Trophoblast cell (in vitro differentiated cells and primary cell): ENCODE results near the gene ATOSB.

Experiments used
- DNase-seq, 2 donors: peaks; one replicate each; pipeline ENCODE4 v3.0.0-alpha.2; 2016
- H2AFZ ChIP-seq: 2 replicates; pipeline ENCODE4 v1.6.1; 2013; ENCODE audit warnings: low read length, moderate library complexity, mild to moderate bottlenecking; ENCODE audit not compliant: insufficient read depth, poor library complexity
- H2AK5ac ChIP-seq: 2 replicates; pipeline ENCODE4 v1.6.1; 2013; ENCODE audit warnings: mild to moderate bottlenecking, low read length
- H2BK120ac ChIP-seq: 2 replicates; pipeline ENCODE4 v1.6.1; 2013; ENCODE audit warnings: low read length, mild to moderate bottlenecking, moderate library complexity; ENCODE audit not compliant: insufficient read depth, poor library complexity
- H2BK12ac ChIP-seq: 2 replicates; pipeline ENCODE4 v1.6.1; 2013; ENCODE audit warnings: mild to moderate bottlenecking, low read length, moderate library complexity
- H2BK5ac ChIP-seq: 2 replicates; pipeline ENCODE4 v1.6.1; 2013; ENCODE audit warnings: low read length, low read depth, moderate library complexity, mild to moderate bottlenecking; ENCODE audit not compliant: poor library complexity
- H3K14ac ChIP-seq: 2 replicates; pipeline ENCODE4 v1.6.1; 2013; ENCODE audit warnings: mild to moderate bottlenecking, low read length
- H3K18ac ChIP-seq: 2 replicates; pipeline ENCODE4 v1.6.1; 2013; ENCODE audit warnings: mild to moderate bottlenecking, low read length
- H3K23ac ChIP-seq: 2 replicates; pipeline ENCODE4 v1.6.1; 2013; ENCODE audit warnings: low read length
- H3K27ac ChIP-seq: 2 replicates; pipeline ENCODE4 v1.5.1; 2013; ENCODE audit warnings: low read depth, mild to moderate bottlenecking, inconsistent platforms, low read length, moderate library complexity
- H3K27me3 ChIP-seq: 2 replicates; pipeline ENCODE4 v1.6.1; 2013; ENCODE audit warnings: inconsistent platforms, mild to moderate bottlenecking, low read length, moderate library complexity; ENCODE audit not compliant: insufficient read depth
- H3K36me3 ChIP-seq, 2 experiments: 1 replicate in 1 of 2; 2 replicates in 1 of 2; pipeline ENCODE4 v1.6.1; 2013; ENCODE audit warnings: low read length in 2 of 2, mild to moderate bottlenecking in 2 of 2, moderate library complexity in 1 of 2; ENCODE audit not compliant: insufficient read depth in 2 of 2, control insufficient read depth in 1 of 2
- H3K4ac ChIP-seq: 2 replicates; pipeline ENCODE4 v1.6.1; 2013; ENCODE audit warnings: low read depth, mild to moderate bottlenecking, low read length, moderate library complexity
- H3K4me1 ChIP-seq, 2 experiments: 1 replicate in 1 of 2; 2 replicates in 1 of 2; pipeline ENCODE4 v1.6.1; 2013; ENCODE audit warnings: low read length in 2 of 2, mild to moderate bottlenecking in 2 of 2, moderate library complexity in 1 of 2; ENCODE audit not compliant: insufficient read depth in 2 of 2, control insufficient read depth in 1 of 2
- H3K4me2 ChIP-seq: 2 replicates; pipeline ENCODE4 v1.6.1; 2013; ENCODE audit warnings: inconsistent platforms, mild to moderate bottlenecking, low read length, moderate library complexity
- H3K4me3 ChIP-seq: 2 replicates; pipeline ENCODE4 v1.5.1; 2013; ENCODE audit warnings: mild to moderate bottlenecking, low read depth, low read length, inconsistent platforms
- H3K79me1 ChIP-seq: one replicate; pipeline ENCODE4 v1.6.1; 2013; ENCODE audit warnings: low read length
- H3K79me2 ChIP-seq: 2 replicates; pipeline ENCODE4 v1.6.1; 2013; ENCODE audit warnings: low read length, mild to moderate bottlenecking; ENCODE audit not compliant: control insufficient read depth, insufficient read depth, poor library complexity
- H3K9ac ChIP-seq: 2 replicates; pipeline ENCODE4 v1.6.1; 2013; ENCODE audit warnings: mild to moderate bottlenecking, low read length
- H3K9me3 ChIP-seq: 2 replicates; pipeline ENCODE4 v1.6.1; 2013; ENCODE audit warnings: low read depth, mild to moderate bottlenecking, control low read depth, inconsistent platforms, low read length; ENCODE audit not compliant: insufficient read depth
- H4K12ac ChIP-seq: 2 replicates; pipeline ENCODE4 v1.6.1; 2013; ENCODE audit warnings: low read depth, mild to moderate bottlenecking, low read length, moderate library complexity
- H4K8ac ChIP-seq: 2 replicates; pipeline ENCODE4 v1.6.1; 2013; ENCODE audit warnings: low read depth, mild to moderate bottlenecking, low read length, moderate library complexity
- H4K91ac ChIP-seq: one replicate; pipeline ENCODE4 v1.6.1; 2013; ENCODE audit warnings: low read depth, mild to moderate bottlenecking, low read length, moderate library complexity
- WGBS: extraction: QIAGEN DNeasy Blood & Tissue Kit; methylation state at CpG from one replicate; pipeline ENCODE4 v1.1.7; 2013; ENCODE audit warnings: missing lambda C conversion rate; ENCODE audit not compliant: insufficient read length, insufficient coverage; ENCODE audit errors: extremely low coverage; 5-methylcytosine and 5-hydroxymethylcytosine counted together

Gene ATOSB

GRCh38 chr9:35116539-35116897 is 856 bp upstream of the ATOSB start:
- Histone ChIP-seq H3K9ac (no peak overlapping the region), H3K14ac (no peak overlapping the region), H3K9me3 (no peaks in the 10 kb centered on the region), H3K27ac (no peak overlapping the region), H4K8ac (no peak overlapping the region), H2AFZ (peak overlapping the region; percentile 38), H2BK120ac (no peak overlapping the region), H3K4me1 (peaks cover 19 to 21% of the 10 kb centered on the region in 2 experiments), H3K23ac (no peak overlapping the region), H3K27me3 (no peaks in the 10 kb centered on the region), H2BK5ac (no peak overlapping the region), H2BK12ac (no peak overlapping the region), H3K79me2 (no peaks in the 10 kb centered on the region), H3K36me3 (no peaks in the 10 kb centered on the region), H3K79me1 (peaks cover 16% of the 10 kb centered on the region), H3K4ac (no peak overlapping the region), H3K4me3 (peak overlapping the region; percentile 49), H4K91ac (no peak overlapping the region), H4K12ac (no peak overlapping the region), H3K18ac (no peak overlapping the region), H2AK5ac (no peak overlapping the region), H3K4me2 (peak overlapping the region; percentile 90)
- no CpG with 5 or more reads among the region's 12 CpGs for WGBS
- no peak for DNase-seq

- H3K4me1 ChIP-seq, result peaks cover 27 to 28% of the 10 kb centered on the region in 2 experiments
- H3K9ac ChIP-seq, result peak overlapping the region; percentile 9
- peak overlapping the region; percentile 63 for H2AK5ac ChIP-seq
- no peaks in the 10 kb centered on the region for H3K9me3 ChIP-seq
- peak overlapping the region; percentile 61 for H3K4ac ChIP-seq
- peak overlapping the region; percentile 90 for H2BK5ac ChIP-seq
- no peak overlapping the region for H3K23ac ChIP-seq
- H2AFZ ChIP-seq, result peak overlapping the region; percentile 46
- peak overlapping the region; percentile 94 for H3K27ac ChIP-seq
- peak overlapping the region; percentile 64 for H4K8ac ChIP-seq
- H4K91ac ChIP-seq, result peak overlapping the region; percentile 92
- H3K4me2 ChIP-seq, result peak overlapping the region; percentile 90
- no CpG with 5 or more reads among the region's 12 CpGs for WGBS
- peaks cover 5% of the 10 kb centered on the region for H3K79me2 ChIP-seq
- H3K18ac ChIP-seq, result peak overlapping the region; percentile 67
- H4K12ac ChIP-seq, result peak overlapping the region; percentile 39
- H3K79me1 ChIP-seq, result peaks cover 22% of the 10 kb centered on the region
- H3K27me3 ChIP-seq, result no peaks in the 10 kb centered on the region
- no peaks in the 10 kb centered on the region for H3K36me3 ChIP-seq
- peak overlapping the region; percentile 85 for H2BK12ac ChIP-seq
- peak overlapping the region; percentile 63 for H3K14ac ChIP-seq
- H2BK120ac ChIP-seq, result peak overlapping the region; percentile 72
- DNase-seq, result peak; percentile 53 to 65
- H3K4me3 ChIP-seq, result peak overlapping the region; percentile 79
Observed at GRCh38 chr9:35114840-35115628, 628 bp downstream of the ATOSB start.

GRCh38 chr9:35114113-35114839 is 1.4 kb downstream of the ATOSB start:
- H3K23ac ChIP-seq, result no peak overlapping the region
- peak overlapping the region; percentile 85 for H2BK12ac ChIP-seq
- H3K4me3 ChIP-seq, result peak overlapping the region; percentile 11
- peaks cover 22% of the 10 kb centered on the region for H3K79me1 ChIP-seq
- H2AK5ac ChIP-seq, result peak overlapping the region; percentile 63
- H4K12ac ChIP-seq, result peak overlapping the region; percentile 39
- H2BK120ac ChIP-seq, result peak overlapping the region; percentile 72
- peaks cover 27 to 29% of the 10 kb centered on the region in 2 experiments for H3K4me1 ChIP-seq
- H2BK5ac ChIP-seq, result peak overlapping the region; percentile 90
- H3K36me3 ChIP-seq, result no peaks in the 10 kb centered on the region
- peak overlapping the region; percentile 51 for H3K18ac ChIP-seq
- peaks cover 5% of the 10 kb centered on the region for H3K79me2 ChIP-seq
- WGBS, result no CpG with 5 or more reads among the region's 5 CpGs
- H3K27me3 ChIP-seq, result no peaks in the 10 kb centered on the region
- peak overlapping the region; percentile 64 for H4K8ac ChIP-seq
- peak overlapping the region; percentile 94 for H3K27ac ChIP-seq
- no peaks in the 10 kb centered on the region for H3K9me3 ChIP-seq
- peak overlapping the region; percentile 20 for H3K9ac ChIP-seq
- peak overlapping the region; percentile 46 for H2AFZ ChIP-seq
- peak overlapping the region; percentile 90 for H3K4me2 ChIP-seq
- peak overlapping the region; percentile 63 for H3K14ac ChIP-seq
- peak overlapping the region; percentile 61 for H3K4ac ChIP-seq
- peak overlapping the region; percentile 92 for H4K91ac ChIP-seq
- DNase-seq, result peak; percentile 92 to 96

GRCh38 chr9:35112257-35113020 is 3.2 kb downstream of the ATOSB start:
- Histone ChIP-seq H3K9ac (no peak overlapping the region), H2BK120ac (peak overlapping the region; percentile 39), H3K27me3 (no peaks in the 10 kb centered on the region), H3K27ac (no peak overlapping the region), H4K8ac (no peak overlapping the region), H3K79me1 (peaks cover 22% of the 10 kb centered on the region), H4K12ac (no peak overlapping the region), H3K36me3 (peaks cover 12 to 13% of the 10 kb centered on the region in 2 experiments), H3K4me3 (no peak overlapping the region), H4K91ac (peak overlapping the region; percentile 15), H3K14ac (no peak overlapping the region), H2AFZ (no peak overlapping the region), H3K18ac (no peak overlapping the region), H3K4me2 (no peak overlapping the region), H3K4ac (no peak overlapping the region), H3K9me3 (no peaks in the 10 kb centered on the region), H2BK12ac (peak overlapping the region; percentile 50), H2AK5ac (peak overlapping the region; percentile 31), H3K4me1 (peaks cover 27 to 29% of the 10 kb centered on the region in 2 experiments), H3K23ac (no peak overlapping the region), H3K79me2 (peaks cover 5% of the 10 kb centered on the region), H2BK5ac (no peak overlapping the region)
- DNase-seq, result peak in 1 of 2 donors; percentile 25
- WGBS, result no CpG with 5 or more reads among the region's 3 CpGs
